Measurements from ENCODE around the gene ARL6IP4. TPM values are rescaled to one million over a fixed set of nuclear protein-coding genes. Genes with fewer than 3 reads are reported as not detected.
"Not testable (repeated sequence)": the region's sequence is repeated elsewhere in the genome, so short reads cannot be mapped to it uniquely, and the experiment has no call there.

ARL6IP4 gene
- polyA plus RNA-seq (ENCODE audit: insufficient read length in 4 of 4): 100 to 1,000 TPM; 152 to 209 (median 170) TPM

- DNase-seq (ENCODE audit: low read depth in 4 of 4, low spot score in 3 of 4): no peak
Measured at GRCh38 chr12:122980183-122981035, at the start of gene ARL6IP4. ARL6IP4 (plus strand) TSS chr12:122980681; CDS start chr12:122981140, 459 bp downstream.

- no peak for DNase-seq (ENCODE audit: low read depth in 4 of 4, low spot score in 3 of 4)
Measured at GRCh38 chr12:122932207-122932606, 48.3 kb upstream of the ARL6IP4 start.

GRCh38 chr12:122934722-122935121 lies 45.8 kb upstream of the ARL6IP4 start:
- no peak for DNase-seq (ENCODE audit: low read depth in 4 of 4, low spot score in 3 of 4)

- DNase-seq (ENCODE audit: low read depth in 4 of 4, low spot score in 3 of 4): no peak
Measured at GRCh38 chr12:122935318-122935717, 45.2 kb upstream of the ARL6IP4 start.

GRCh38 chr12:122937622-122938091 lies 42.8 kb upstream of the ARL6IP4 start:
- no peak for DNase-seq (ENCODE audit: low read depth in 4 of 4, low spot score in 3 of 4)

GRCh38 chr12:122939125-122939524 lies 41.4 kb upstream of the ARL6IP4 start:
- DNase-seq (ENCODE audit: low read depth in 4 of 4, low spot score in 3 of 4): no peak

GRCh38 chr12:122941351-122941750 lies 39.1 kb upstream of the ARL6IP4 start:
- DNase-seq (ENCODE audit: low read depth in 4 of 4, low spot score in 3 of 4): not testable (repeated sequence)

- no peak for DNase-seq (ENCODE audit: low read depth in 4 of 4, low spot score in 3 of 4)
Measured at GRCh38 chr12:122942637-122943036, 37.8 kb upstream of the ARL6IP4 start.

GRCh38 chr12:122943196-122943595 lies 37.3 kb upstream of the ARL6IP4 start:
- no peak for DNase-seq (ENCODE audit: low read depth in 4 of 4, low spot score in 3 of 4)

- no peak for DNase-seq (ENCODE audit: low read depth in 4 of 4, low spot score in 3 of 4)
Measured at GRCh38 chr12:122944605-122945592, 35.6 kb upstream of the ARL6IP4 start.

GRCh38 chr12:122946690-122947341 lies 33.7 kb upstream of the ARL6IP4 start:
- no peak for DNase-seq (ENCODE audit: low read depth in 4 of 4, low spot score in 3 of 4)

GRCh38 chr12:122947352-122947792 lies 33.1 kb upstream of the ARL6IP4 start:
- no peak for DNase-seq (ENCODE audit: low read depth in 4 of 4, low spot score in 3 of 4)

GRCh38 chr12:122948605-122949004 lies 31.9 kb upstream of the ARL6IP4 start:
- DNase-seq (ENCODE audit: low read depth in 4 of 4, low spot score in 3 of 4): no peak

GRCh38 chr12:122949405-122949804 lies 31.1 kb upstream of the ARL6IP4 start:
- DNase-seq (ENCODE audit: low read depth in 4 of 4, low spot score in 3 of 4): no peak

- DNase-seq (ENCODE audit: low read depth in 4 of 4, low spot score in 3 of 4): no peak
Measured at GRCh38 chr12:122949816-122950675, 30.4 kb upstream of the ARL6IP4 start.

GRCh38 chr12:122951406-122951805 lies 29.1 kb upstream of the ARL6IP4 start:
- no peak for DNase-seq (ENCODE audit: low read depth in 4 of 4, low spot score in 3 of 4)

GRCh38 chr12:122951979-122952892 lies 28.2 kb upstream of the ARL6IP4 start:
- DNase-seq (ENCODE audit: low read depth in 4 of 4, low spot score in 3 of 4): peak in 1 of 4 donors; percentile 49

GRCh38 chr12:122955156-122955555 lies 25.3 kb upstream of the ARL6IP4 start:
- no peak for DNase-seq (ENCODE audit: low read depth in 4 of 4, low spot score in 3 of 4)

Data from right renal pelvis (tissue), 4 donors.